GM18498 (cell line): Measurements from ENCODE around the gene TAC3.

Experiments
- ATAC-seq: cut with Tn5 transposase; IDR thresholded peaks from one replicate; pipeline ENCODE4 v1.9.1; 2021; ENCODE audit warnings: mild to moderate bottlenecking, moderate library complexity; ENCODE audit not compliant: unreplicated experiment

Gene TAC3

GRCh38 chr12:57006809-57007475 is 9.4 kb downstream of the TAC3 start:
- ATAC-seq = no peak

- peak; percentile 81 for ATAC-seq
These were observed 10.1 kb downstream of the TAC3 start, which contains the start of gene ZBTB39 for GRCh38 chr12:57005980-57006808. ZBTB39 (minus strand) TSS chr12:57006546; CDS start chr12:57004917, 1,629 bp downstream.

DNA sequence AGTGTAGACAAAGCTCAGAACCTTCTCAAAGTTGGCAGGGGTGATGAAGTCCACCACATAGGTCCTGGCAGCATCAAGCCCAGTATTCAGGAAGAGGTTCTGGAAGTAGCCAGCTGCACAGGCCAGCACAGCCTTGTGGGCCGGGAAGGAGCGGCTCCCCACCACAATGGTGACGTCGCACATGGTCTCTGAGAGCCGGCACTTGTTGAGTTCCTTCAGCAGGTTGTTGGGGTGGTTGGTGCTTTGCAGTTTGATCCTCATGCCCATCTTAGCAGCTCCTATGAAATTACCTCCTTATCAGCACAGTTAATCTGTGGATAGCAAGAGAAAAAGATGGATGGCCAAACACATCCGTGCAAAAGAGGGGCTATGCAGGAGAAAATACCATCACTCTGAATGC is 11.7 kb downstream of the TAC3 start:
- ATAC-seq = no peak

GRCh38 chr12:57003395-57003794 is 12.9 kb downstream of the TAC3 start:
- ATAC-seq = no peak

DNA sequence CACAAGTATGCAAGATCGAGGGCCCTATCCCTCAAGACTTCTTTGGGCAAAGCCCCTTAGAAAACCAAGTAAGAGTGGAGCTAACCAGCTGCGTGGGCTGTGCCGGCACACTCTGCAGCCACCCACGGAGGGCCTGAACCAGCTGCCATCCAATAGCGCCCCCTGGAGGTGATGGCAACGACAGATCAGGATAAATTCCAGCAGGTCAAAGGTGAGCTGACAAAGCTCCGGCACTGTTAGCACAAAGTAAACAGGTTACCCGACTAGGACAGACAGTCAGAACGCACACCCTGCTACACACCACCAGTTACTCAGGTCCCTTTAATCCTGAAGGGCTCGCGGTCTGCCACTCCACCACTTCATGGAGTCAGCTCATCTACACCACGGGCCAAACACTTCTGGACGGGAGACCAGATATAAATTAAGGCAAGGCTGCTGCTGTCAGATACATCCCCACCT is 14.9 kb downstream of the TAC3 start:
- no peak for ATAC-seq

DNA sequence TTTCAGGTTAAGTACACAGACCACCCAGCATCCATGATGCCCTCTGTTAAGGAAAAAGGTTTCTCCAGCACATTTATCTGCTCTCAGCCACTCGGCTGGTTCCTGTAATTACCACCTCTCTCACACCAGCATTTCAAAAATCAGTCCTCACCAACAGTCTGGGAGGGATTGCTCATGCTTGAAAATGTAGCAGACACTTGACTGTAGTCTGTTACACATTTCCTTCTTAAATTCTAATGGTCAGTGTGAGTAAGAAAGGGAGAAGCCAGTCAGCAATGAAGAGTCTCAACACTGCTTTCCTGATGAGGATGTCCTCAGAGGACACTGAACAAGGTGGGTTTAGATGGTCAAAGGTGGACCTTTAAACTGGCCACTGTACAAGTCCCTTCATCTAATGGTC is 15.9 kb downstream of the TAC3 start:
- no peak for ATAC-seq

DNA sequence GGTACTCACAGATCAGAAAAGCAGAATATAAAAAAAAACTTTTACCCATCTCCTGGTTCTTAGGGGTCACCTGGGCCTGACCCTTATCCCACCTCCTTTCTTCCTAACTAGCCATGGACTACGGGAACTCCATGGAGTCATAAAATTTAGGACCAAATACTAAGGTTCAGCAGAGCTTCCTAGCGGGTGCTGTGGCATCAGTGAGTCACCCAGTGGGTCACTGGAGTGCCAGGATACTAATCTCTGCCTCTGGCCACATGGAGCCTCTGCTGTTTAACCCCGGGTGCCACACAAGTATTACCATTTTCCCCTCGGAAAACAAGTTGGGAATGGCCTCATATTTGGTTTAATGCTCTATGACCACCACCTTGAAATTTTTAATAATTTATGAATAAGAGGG is 16.9 kb downstream of the TAC3 start:
- no peak for ATAC-seq

GRCh38 chr12:56998981-56999380 is 17.3 kb downstream of the TAC3 start:
- peak; percentile 83 for ATAC-seq

DNA sequence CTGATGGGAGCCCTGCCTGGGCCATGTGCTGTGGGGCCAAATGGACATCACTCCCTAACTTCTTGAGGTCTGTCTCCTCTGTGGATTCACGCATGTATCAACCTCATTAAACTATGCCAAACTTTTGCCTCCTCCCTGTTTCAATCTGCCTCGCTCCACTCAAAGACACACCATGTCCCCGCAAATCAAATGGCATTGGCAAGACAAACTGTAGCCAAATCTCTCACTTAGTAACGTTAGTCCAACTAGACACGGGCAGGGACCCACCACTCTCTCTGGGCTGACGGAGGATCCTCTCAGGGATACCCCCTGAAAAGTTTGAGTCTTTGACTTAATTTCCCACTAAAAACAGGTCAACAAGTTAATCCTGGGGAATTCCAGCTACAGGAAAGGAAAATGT is 18.0 kb downstream of the TAC3 start:
- no peak for ATAC-seq

DNA sequence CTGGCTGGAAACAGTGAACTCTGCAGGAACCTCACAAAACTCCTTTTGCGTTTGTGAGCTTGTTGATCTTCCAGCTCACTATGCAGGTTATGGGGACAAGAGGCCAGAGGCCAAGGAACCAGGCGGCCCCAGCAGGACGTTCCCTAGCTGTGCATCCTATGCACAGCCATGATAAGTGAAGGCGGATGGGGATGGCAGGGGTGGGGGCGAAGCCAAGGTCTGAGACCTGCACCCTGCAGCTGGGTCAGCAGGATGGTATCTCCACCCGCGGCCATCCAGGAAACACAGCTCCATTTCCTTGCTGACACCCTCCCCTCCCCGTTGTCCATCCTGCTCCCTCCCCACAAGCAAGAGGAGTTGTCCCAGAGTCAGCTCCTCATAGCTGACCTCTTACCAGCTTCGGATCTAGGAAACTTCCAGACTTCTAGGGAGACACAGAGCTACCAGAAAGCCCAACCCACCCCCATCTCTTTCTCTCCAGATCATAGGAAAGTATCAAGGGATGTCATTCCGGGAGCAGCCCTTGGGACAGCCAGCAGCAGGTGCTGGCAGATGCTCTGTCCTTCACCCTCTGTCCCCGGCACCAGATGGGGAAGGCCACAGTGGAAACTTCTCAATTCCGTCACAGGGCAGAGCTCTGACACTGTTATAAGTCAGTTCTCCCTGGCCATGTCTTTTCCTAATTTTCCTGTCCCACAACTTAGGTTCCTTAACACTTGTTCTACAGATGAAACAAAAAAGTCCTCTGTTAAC is 19.4 kb downstream of the TAC3 start:
- no peak for ATAC-seq

- no peak for ATAC-seq
These were observed 20.3 kb downstream of the TAC3 start for GRCh38 chr12:56995930-56996496.

GRCh38 chr12:56995201-56995929 is 21.0 kb downstream of the TAC3 start:
- no peak for ATAC-seq

DNA sequence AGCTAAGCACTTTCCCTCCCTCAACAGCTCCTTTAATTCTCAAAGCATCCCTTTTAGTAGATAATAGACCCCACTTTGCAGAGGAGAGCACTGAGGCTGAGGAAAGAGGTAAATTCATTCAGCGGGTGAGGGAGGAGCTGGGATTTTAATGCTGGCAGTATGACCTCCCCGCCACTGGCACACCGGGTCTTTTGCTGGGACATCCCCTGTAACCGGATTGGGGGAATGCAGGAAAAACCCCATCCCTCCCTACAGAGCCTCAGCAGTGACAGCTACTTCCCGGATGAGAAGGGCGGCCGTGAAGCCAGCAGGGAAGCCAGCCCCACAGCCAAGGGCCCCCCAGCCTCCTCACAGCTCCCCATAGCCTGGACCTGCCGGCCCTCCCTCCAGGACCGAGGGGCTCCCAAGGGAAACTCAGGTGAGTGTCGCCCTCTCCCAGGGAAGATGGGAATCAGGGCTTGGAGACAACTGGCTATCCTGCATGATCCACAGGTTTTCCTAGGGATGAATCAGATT is 22.0 kb downstream of the TAC3 start:
- no peak for ATAC-seq

DNA sequence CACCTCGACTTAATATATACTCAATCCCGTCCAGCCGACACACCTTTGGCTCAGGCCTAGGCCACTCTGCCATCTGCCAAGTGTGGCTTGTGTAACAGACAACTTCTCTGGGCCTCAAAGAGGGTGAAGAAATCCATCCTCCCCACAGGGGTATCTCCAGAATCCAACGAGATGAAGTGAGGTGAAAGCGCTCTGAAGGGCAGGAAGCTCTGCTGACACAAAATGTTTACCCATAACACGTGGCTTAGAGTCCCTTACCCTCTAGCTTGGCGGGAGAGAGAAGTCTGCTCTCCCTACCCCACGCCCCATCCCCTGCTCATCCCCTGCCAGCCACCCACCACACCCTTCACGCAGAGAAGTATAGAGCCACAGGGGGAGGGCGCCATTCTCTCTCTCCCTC is 23.0 kb downstream of the TAC3 start:
- no peak for ATAC-seq

DNA sequence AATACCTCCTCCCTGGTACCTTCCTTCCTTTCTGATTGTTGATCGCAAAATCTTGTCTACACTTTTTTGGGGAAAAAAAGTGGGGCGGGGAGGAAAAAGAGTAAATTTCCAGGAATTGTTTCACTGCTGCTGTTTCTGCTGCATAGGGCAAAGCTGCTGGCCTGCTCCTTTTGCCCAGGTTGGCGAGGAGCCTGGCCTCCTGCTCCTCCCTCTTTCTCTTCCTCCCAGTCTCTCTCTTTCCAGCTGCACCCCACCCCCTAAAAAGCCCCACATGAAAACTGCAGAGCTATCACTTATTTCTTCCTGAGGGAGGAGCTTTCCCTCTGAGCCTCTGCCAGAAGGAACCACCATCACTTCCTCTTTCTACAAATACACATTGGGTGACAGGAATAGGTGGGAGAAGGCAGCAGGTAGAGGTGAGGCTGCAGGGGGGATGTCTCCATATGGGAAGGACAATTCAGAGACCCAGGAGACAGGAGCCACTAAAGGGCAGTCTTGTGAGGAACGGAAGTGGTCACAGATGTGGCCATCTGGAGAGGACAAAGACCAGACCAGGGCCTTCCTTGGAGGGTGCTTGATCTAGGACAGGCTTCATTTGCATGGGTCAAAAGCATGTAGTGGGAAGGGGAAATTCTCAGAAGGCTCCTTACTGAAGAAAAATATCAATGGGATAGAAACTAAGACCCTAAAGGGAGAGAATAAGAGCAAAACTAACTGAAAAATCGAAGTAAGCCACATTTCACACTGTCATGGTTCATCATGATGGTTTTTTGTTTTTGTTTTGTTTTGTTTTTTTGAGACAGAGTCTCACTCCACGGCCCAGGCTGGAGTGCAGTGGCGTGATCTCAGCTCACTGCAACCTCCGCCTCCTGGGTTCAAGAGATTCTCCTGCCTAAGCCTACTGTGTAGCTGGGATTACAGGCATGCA is 24.7 kb downstream of the TAC3 start:
- no peak for ATAC-seq

GRCh38 chr12:56990648-56991318 is 25.5 kb downstream of the TAC3 start:
- ATAC-seq = no peak

GRCh38 chr12:56989861-56990610 is 26.3 kb downstream of the TAC3 start:
- no peak for ATAC-seq

DNA sequence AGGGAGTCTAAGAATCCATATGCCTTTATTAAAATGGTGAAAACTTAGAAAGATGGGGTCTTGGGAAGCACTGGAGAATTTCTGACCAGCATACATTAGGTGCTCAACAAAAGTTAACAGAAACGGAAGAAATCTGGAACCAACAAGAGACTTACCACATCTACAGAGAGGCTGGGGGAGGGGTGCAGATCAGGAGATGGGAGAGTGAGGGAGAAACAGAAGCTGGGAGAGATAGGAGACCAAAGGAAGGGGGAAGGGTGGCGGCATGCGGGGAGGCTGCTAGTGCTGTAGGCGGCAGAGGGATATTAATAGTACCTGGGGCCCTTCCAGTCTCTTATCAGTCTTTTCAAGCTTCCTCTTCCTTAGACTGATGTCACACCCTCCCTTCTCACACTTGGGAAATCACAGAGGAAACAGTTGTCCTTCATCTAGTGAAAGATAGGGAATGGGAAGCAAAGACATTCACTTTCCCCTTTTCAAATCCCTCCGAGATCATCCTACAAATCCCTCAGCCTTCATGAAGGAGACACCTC is 28.1 kb downstream of the TAC3 start:
- ATAC-seq = no peak
